T-helper 22 cell (primary cell): ENCODE data around the gene PPP1R15B.

Experiments used
- DNase-seq: peaks from one replicate; pipeline ENCODE4 v3.0.0-alpha.2; 2020; ENCODE audit warnings: low read depth

Gene PPP1R15B

DNA sequence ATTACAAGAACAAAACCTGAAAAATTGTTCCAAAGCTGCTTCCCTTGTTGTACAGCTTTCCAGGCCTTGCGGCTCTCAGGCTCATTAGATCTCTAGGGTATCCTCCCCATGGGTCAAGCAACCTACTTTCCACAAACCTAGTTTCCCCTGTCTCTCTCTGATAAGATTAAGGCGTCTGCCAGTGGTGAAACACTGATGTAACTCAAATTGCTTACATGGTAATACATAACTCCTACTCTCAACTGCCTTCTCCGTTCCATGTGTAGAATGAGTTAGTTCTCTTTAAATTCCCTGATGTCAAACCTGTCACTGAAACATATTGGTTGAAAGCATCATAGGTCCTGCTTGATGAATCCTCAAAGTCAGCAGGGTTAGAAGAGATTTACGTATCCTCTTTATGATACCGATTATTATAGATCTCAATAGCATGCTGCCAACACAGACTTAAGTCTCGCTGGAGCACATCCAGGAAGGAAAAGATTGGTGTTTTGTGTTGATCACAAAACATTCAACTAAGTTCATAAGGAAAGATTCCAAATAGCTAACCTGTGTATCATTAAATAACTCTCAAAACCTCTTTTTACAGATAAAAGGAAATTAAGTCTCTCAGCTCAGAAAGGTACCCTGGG lies 10.6 kb downstream of the PPP1R15B start:
- no peak for DNase-seq

DNA sequence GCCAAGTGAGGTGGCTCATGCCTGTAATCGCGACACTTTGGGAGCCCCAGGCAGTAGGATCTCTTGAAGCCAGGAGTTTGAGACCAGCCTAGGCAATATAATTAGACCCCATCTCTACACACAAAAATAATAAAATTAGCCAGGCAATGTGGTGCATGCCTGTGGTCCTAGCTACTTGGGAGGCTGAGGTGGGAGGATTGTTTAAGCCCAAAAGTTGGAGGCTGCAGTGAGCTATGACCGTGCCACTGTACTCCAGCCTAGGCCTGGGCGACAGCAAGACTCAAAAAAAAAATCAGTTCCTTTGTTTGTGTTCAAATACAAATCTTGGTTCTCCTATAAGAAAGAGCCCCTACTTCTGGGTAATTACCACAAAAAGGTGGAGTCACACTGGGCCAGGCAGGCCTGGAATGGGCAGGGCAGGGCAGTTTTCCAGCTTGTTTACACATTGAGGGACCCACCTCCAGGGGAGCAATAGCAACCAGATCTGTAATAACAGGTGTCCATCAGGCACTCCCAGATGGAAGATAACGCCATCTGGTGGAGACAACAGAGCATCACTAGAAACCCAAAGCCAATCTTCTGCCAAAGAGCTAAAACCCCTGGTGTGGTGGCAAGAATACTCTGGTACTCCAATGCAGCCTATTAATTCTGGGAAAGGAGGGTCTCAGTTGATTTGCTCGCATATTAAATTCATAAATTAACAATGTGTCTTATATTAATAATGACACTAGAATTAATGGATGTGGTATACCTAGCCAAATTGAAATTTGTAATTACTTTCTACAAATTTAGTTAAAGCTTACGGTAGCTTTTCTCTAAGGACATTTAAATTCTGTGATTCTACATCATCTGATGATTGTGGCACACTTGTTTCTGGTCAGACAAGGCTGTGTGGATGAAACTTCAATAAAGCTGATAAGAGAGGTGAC lies 13.2 kb downstream of the PPP1R15B start:
- DNase-seq, result no peak

DNA sequence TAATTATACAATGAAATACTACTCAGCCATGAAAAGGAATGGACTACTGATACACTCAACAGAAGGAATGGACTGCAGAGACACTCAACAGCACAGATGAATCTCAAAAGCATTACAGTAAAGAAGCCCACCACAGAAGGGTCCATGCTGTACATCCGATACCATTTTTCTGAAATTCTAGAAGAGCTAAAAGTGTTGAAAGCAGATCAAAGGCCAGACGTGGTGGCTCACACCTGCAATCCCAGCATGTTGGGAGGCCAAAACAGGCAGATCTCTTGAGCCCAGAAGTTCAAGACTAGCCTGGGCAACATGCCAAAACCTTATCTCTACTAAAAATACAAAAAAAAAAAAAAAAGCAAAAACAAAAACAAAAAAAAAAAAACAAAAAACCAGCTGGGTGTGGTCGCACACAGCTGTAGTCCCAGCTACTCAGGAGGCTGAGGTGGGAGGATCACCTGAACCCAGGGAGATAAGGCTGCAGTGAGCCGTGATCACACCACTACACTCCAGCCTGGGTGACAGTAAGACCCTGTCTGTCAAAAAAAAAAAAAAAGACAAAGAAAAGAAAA lies 15.5 kb downstream of the PPP1R15B start:
- no peak for DNase-seq

DNA sequence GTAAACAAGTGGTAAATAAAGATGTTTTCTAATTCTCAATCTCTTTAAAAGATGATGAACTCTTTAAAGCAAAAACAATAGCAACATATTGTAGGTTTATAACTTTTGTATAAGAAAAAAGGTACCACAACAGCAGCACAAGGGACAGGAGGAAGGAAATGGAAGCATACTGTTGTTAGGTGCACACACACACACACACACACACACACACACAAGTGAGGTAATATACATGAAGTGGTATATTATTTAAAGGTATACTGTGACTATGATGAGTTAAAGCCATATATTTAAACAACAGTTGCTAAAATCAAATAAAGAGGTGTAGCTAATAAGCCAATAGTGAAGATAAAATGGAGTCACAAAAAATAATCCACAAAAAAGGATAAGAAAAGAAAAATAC lies 20.0 kb downstream of the PPP1R15B start:
- DNase-seq, result no peak

DNA sequence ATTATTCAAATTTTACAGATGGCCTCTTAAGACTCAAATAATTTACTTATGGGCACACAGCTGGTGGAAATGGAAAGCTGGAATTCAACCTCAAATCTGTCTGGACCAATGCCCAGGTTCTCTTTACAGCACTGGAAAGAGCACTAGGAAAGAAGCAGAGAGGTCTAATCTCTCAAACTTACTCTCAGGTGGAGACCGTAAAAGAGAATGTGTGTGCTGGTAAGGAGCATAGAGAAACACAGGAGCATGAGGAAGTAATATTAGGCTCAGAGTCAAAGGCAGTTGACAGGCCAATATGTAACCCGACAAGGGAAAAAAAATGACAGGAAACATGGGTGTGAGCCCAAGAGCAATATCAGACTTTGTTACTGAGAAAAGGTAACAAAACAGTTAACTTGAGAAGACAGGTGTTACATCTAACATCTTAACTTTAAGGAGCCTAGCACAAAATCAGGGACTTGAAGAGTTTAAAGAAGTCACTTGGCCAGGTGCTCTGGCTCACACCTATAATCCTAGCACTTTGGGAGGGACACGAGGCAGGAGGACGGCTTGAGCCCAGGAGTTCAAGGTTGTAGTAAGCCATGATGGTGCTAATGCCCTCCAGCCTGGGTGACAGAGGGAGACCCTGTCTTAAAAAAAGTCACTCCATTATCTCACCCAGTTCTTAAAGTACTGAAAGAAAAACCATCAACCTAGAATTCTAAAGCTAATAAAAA lies 20.7 kb downstream of the PPP1R15B start:
- no peak for DNase-seq

DNA sequence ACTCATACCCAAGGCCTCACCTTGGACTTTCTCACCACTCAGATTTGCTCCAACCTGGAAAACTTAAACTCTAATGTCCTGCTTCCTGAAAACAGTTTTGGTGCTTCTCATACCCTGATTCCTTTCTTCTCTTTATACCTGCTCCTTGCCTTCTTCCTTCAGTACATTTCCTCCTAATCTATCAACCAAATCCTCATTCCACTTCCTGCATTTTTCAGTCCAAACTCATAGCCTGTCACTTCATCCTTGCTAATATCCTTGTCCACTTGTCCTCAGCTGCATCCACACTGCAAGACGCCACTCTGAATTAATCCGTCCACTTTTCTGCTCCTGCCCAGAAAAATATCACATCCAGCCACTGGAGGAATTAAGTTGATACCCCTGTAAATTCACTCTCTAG lies 25.9 kb downstream of the PPP1R15B start:
- no peak for DNase-seq

DNA sequence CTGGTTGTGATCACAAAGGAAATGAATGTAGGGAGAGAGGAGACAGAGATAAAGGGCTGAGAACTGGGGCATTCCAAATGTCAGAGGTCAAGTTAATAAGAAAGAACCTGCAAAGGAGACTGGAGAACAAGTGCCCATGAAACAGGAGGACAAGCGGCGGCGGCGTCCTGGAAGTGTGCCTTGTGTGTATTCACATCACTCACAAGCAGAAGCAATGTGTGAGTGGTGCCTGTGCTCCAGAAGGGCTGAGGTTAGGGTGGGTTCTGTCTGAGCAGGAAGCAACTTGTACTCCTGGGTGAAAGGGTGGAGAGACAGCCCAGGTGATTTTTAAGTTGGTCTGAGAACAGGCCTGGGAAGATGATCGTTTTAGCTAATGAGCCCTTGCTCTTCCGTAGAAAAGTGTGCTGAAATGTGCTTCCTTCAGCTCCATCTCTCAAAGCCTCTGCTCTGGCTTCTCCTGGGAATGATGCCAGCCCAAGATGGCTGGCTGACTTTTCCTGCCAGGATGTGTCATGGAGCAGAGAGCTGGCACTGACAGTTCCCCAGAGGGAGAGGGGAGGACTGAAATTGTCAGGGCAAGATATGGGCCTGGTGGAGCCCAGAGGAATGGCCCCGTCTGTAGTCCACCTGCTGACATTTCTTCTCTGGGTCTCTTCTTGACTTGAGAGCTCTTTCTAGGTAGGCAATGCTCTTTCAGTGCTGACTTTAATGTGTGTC lies 26.8 kb downstream of the PPP1R15B start:
- no peak for DNase-seq

DNA sequence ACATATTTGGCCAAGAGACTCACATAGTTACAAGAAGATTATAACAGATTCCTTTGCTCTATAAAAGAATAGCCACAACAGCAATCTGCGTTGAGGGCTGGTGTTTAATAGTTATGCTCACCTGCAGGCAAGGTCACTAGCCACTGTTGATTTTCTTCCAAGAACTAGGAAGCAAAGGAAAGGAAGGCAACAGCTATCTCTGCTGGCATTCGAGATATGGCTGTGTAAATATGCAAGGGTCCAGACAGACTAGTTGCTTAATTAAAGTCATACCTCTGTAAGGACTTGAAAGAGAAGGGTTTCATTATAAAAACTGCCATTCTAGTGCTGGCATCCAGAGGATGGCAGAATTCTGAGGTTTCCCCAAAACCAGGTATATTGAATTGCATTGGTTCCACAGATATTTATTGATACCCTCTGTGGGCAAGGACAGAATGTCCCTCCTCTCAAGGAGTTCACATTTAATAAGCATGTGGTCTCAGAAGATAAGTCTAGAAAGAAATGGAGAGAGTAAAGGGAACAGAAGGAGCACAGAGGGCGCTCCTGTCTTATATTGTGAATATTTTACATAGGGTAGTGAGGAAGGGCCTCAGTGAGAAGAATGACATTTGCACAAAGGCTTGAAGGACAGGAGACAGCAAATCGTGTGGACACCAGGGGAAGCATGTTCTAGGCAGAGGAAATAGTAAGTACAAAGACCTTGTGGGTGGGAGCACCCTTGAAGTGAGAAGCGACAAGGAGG lies 28.3 kb downstream of the PPP1R15B start:
- no peak for DNase-seq

DNA sequence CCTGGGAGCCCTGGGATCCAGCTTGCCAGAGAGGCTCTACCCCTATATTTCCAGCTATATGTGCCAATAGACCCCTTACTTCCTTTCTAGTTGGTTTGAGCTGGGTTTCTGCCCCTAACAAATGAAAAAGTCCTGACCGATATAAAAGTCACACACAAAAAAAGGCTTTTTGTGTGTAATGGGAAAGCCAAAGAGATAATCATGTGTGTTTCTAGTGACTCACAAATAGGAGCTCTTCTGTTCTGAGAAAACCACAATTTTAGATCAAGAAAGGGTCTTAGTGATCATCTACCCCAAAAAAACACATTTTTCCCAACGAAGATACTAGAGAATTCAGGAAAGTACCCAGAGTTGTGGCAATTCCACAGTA lies 28.9 kb downstream of the PPP1R15B start:
- no peak for DNase-seq

DNA sequence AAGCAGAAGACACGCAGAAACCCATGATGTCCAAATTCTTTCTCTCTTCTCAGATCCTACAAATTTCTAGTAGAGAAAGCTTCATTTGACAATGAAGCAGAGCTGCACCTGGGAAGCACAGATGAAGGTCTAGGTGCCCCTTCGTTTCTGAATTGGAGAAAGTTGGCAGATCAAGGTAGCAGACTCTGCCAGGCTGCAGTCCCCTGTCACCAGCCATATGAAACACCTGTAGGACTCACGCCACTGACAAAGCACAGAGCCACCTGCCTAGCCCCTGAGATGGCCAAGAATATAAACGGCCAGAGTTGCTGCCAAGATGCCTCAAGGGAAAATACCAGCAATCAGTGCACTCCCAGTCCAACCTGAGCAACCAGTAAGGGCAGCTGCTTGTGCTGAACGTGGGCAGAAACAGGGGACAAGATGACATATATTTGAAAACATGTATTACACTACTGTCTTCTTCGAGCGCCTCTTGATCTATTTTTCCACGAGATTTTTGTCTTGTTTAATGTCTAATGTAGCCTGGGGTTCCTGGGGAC lies 31.3 kb downstream of the PPP1R15B start:
- DNase-seq, result no peak

DNA sequence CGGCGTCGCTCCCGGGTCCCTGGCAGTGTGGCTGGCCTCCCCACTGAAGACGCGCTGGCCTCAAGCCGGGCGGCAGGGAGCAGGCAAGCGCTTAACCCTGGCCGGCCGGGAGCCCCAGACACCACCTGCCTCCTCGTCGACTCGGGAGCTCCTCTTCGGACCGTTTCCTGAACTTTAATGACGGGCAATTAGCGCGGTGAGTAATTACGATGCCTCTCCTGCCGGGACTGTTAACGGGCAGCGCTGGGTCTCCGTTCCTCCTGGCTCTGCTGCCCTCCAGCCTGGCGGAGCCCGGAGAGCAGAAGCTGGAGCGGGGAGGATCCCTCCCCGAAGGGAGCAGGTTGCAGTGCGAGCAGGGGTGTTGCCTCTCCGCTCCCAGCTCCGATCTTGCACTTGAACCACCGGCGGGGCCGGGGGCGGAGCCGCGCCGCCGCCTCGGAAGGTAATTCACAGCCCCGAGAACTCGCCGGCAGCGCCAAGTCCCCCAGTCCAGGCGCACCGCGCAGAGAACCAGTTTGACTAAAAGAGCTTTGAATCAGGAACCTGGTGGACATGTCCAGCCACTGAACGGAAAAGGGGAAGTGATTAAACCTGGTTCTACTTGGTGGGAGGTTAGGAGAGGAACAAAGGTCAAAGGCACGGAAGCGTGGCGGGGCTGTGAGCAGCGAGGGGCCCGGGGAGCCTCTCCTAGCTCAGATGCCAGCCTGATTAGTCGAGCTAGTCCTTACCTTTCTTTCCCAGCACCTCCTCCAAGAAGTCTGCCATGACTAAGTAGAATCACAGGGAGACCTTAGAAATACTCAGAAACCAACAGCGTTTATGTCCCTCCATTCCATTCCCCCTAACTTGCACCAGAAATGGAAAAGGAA lies 33.6 kb downstream of the PPP1R15B start:
- DNase-seq, result peak; percentile 8

DNA sequence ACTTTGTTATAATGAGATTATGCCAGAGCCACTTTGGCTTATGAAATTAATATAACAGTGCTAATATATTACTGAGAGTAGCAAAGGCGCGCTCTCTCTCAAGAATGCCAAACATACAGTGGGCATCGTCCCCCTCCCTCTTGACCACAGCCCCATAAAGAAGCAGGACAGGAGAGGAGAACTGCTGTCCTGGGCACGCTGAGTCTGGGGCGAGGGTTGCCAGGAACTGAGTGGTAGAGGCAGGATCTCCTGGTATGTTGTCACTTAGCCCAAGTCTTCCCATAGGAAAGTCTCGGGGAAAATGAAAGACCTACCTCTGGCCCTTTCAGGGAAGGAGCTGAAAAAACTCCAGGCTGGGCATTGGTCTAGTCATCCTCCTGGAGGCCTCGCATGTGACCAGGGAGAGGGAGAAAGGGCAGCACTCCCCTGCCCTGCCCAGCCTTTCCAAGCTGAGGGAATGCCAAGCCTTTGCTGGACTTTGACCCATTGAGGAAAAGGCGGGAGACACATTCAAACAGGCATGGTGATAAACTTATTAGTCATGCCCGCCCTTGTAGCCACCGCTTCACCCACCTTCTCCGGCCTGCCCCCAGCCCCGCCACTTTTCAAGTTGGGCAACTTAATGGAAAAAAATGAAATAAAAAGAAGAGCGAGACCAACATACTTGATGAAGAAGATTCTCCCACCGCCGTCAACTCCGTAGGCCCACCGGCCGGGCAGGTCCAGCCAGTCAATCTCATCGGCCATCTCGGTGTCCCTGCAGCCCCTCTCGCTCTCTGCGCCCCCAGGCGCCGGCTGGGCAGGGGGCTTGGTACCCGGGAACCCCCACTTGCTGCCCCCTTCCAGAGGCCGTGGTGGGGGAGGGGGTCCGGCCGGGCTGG lies 34.5 kb downstream of the PPP1R15B start:
- DNase-seq, result no peak

DNA sequence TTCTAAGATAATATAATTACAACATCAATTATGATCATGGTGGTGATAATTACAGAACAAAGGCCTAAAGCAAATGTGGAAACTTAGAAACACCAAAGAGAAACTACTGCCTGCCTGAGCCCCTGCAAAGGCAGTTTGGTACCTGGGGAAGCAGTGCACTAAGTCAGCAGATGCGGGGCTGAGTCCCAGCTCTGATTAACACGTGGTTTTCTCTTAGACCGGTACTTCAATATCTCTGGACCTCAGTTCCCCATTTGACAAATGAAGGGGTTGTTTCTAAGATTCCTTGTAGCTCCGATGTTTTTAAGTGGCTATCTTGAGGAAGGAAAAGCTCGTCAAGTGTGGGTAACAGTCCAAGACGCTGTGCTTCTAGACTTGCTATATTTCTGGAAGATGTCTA lies 35.2 kb downstream of the PPP1R15B start:
- DNase-seq, result no peak

DNA sequence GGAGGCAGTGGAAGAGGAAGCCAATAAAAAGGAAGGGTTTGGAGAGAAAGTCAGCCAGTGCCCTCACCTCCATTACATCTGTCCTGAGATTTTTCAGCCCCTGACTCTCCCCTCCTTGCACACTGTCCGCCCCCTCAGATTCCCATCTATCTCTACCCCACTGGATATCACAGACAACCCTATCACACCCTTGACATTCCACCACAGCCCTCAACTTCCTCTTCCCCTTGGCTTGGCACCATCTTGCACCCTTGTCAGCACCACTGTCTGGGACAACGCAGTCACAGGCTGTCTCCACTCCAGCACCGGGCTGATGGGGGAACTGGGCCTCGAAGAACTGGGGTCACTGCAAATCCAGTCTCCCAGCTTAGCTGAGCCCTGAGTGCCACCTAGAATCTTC lies 37.7 kb downstream of the PPP1R15B start:
- no peak for DNase-seq

DNA sequence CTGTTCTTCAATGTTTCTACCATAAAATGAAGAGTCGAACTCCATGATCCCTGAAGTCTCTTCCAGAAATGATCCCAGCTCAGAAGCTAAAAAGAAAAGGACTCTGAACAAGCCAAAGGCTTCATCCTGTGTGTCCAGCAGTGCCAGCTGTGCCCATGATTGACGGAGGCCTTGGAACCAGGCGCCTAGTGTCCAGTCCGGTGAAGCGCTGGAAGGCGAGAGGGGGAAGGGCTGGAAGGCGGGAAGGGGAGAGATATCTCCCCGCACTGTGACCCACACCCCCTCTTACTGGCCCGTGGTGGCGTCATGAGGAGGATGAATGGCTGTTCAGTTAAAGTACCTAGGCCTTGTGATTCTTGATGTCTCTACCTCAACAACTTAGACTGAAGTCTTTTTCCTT lies 41.4 kb downstream of the PPP1R15B start:
- no peak for DNase-seq

DNA sequence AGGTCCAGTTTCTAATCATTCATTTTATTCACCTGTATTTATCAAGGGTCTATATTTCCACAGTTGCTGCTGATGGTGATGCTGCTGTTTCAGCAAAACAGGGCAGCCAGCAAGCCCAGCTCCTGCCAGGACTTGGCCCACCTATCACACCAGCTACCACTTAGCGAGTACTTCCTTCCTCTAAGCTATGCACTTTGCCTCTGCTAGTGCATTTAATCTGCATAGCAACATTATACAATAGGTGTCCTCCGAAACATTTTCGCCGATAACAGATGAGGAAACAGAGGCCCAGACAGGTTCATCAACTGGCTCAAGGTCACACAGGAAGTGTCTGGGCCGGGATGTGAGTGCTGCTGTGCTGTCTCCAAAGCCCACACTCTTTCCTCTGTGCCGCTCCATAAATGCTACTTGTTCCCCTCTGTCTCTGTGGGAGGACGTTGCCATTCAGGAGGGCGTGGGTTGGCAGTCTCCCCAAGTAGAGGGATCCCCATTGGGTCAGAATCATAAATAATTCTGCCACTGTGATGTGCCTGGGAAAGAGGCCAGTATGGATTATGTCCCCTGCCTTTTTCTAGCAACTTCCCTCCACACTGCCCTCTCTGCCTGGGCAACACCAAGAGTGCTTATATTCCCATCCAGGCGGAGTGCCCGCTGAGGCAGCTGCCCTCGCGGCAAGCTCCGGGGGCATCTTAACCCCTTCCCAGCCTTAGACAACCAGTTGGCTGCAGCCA lies 42.5 kb downstream of the PPP1R15B start:
- DNase-seq, result no peak

DNA sequence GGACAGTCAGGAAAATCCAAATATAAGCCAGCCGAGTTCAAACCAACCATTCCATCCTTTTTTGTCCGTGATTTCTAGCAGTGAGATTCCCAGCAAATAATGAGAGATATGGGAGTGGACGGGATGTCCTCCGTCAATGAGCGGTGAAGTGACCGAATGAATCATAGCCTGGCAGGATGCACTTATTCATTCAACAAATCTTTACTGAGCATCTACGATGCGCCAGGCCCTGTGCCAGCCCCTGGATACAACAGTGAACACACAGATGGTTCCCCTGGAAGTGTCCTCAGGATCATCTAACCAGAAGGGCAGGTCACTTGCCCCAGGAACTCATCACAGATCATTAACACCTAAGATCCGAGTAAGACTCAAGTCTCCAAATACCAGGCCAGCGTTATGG lies 43.7 kb downstream of the PPP1R15B start:
- DNase-seq, result no peak

DNA sequence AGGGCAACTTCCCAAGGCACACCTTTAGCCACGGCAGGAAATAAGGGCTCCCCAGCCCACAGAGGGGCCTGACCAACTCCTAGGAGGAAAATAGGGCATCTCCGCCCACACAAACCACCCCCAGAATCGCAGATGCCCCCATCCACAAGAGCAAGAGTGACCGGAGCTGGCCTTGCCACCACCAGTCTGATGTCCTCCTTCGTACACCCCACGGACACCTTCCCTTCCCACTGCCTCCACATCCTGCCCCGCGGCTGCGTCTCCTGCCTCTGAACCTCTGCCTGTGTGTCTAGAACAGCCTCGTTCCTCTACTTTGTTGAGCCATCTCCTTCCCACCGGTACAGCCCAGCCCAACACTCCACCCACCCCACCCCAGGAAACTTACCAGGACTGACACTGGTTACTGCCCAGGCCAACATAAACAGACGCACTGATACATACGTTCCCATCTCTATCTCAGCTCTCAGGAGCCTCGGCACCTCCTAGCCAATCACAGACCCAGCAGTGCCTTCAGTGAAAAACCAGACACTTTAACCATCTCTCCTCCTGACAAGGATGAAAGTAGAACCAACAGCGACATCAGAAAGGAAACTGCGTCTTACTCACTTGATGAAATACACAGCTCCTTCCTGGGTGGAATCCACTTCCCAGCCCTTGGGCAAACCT lies 44.3 kb downstream of the PPP1R15B start:
- DNase-seq, result no peak
